Liver (tissue), 9 donors: ENCODE measurements around the gene NKD2. TPM values are rescaled to one million over a fixed set of nuclear protein-coding genes. Genes with fewer than 3 reads are reported as not detected.

Experiments
- DNase-seq: peaks from one replicate; pipeline ENCODE4 v3.0.0-alpha.2; 2017; ENCODE audit warnings: low spot score
- H3K27ac ChIP-seq, 2 donors: one replicate each; pipeline ENCODE4 v1.7.0; 2013; ENCODE audit warnings: inconsistent platforms in 2 of 2, low read length in 2 of 2, control low read depth in 1 of 2, low read depth in 1 of 2, mild to moderate bottlenecking in 1 of 2
- H3K27me3 ChIP-seq, 4 donors: one replicate each; pipeline versions ENCODE4 v1.6.1 to v1.7.0; 2013; ENCODE audit warnings: low read length in 3 of 4, inconsistent platforms in 1 of 4, mild to moderate bottlenecking in 1 of 4, moderate library complexity in 1 of 4; ENCODE audit not compliant: control insufficient read depth in 4 of 4, insufficient read depth in 4 of 4
- H3K36me3 ChIP-seq, 4 donors: one replicate each; pipeline versions ENCODE4 v1.6.1 to v1.7.0; 2013; ENCODE audit warnings: low read length in 3 of 4, mild to moderate bottlenecking in 3 of 4, low read depth in 1 of 4, moderate library complexity in 1 of 4; ENCODE audit not compliant: control insufficient read depth in 4 of 4, insufficient read depth in 3 of 4
- H3K4me1 ChIP-seq, 4 donors: one replicate each; pipeline versions ENCODE4 v1.6.1 to v1.7.0; 2013; ENCODE audit warnings: low read length in 3 of 4, mild to moderate bottlenecking in 3 of 4, moderate library complexity in 1 of 4; ENCODE audit not compliant: control insufficient read depth in 4 of 4, insufficient read depth in 4 of 4
- H3K4me3 ChIP-seq, 3 donors: one replicate each; pipeline versions ENCODE4 v1.6.1 to v1.7.0; 2013; ENCODE audit warnings: low read length in 3 of 3, control low read depth in 1 of 3, low read depth in 1 of 3, mild to moderate bottlenecking in 1 of 3
- H3K9ac ChIP-seq, 2 donors: one replicate each; pipeline ENCODE4 v1.7.0; 2013; ENCODE audit warnings: low read length in 2 of 2, mild to moderate bottlenecking in 2 of 2, moderate library complexity in 2 of 2, control low read depth in 1 of 2, low read depth in 1 of 2
- H3K9me3 ChIP-seq, 4 donors: one replicate each; pipeline versions ENCODE4 v1.6.1 to v1.7.0; 2013; ENCODE audit warnings: low read length in 3 of 4; ENCODE audit not compliant: control insufficient read depth in 4 of 4
- ATF3 ChIP-seq: IDR thresholded peaks from 2 replicates; pipeline ENCODE4 v1.6.1; 2016; ENCODE audit warnings: antibody characterized with exemption
- CTCF ChIP-seq: fragments of 150-350 bp; IDR thresholded peaks from 2 replicates; pipeline ENCODE4 v1.5.1; 2017; ENCODE audit warnings: improper control_type of control experiment, low read depth, low read length; ENCODE audit not compliant: missing input control
- EGR1 ChIP-seq, 2 donors: IDR thresholded peaks; 2 replicates each; pipeline ENCODE4 v1.6.1; 2016 to 2018; ENCODE audit warnings: antibody characterized with exemption in 2 of 2, low read depth in 2 of 2
- FOXA1 ChIP-seq: IDR thresholded peaks from 2 replicates; pipeline ENCODE4 v1.6.1; 2016; ENCODE audit warnings: antibody characterized with exemption
- FOXA2 ChIP-seq: IDR thresholded peaks from 2 replicates; pipeline ENCODE4 v1.6.1; 2016; ENCODE audit warnings: antibody characterized with exemption
- GABPA ChIP-seq, 2 donors: IDR thresholded peaks in 1 of 2; conservative IDR thresholded peaks in 1 of 2; 2 replicates each; pipeline ENCODE4 v1.6.1; 2016; ENCODE audit warnings: antibody characterized with exemption in 2 of 2, mild to moderate bottlenecking in 1 of 2, moderate library complexity in 1 of 2
- HNF4A ChIP-seq, 2 donors: conservative IDR thresholded peaks; 2 replicates each; pipeline ENCODE4 v1.6.1; 2016; ENCODE audit warnings: antibody characterized with exemption in 2 of 2, mild to moderate bottlenecking in 2 of 2
- HNF4G ChIP-seq: IDR thresholded peaks from 2 replicates; pipeline ENCODE4 v1.6.1; 2016; ENCODE audit warnings: antibody characterized with exemption
- JUND ChIP-seq, 2 donors: IDR thresholded peaks; 2 replicates each; pipeline ENCODE4 v1.6.1; 2016; ENCODE audit warnings: antibody characterized with exemption in 2 of 2
- MAX ChIP-seq: IDR thresholded peaks from 2 replicates; pipeline ENCODE4 v1.6.1; 2016; ENCODE audit warnings: antibody characterized with exemption
- NR2F2 ChIP-seq: IDR thresholded peaks from 2 replicates; pipeline ENCODE4 v1.6.1; 2016; ENCODE audit warnings: antibody characterized with exemption
- RAD21 ChIP-seq, 2 donors: IDR thresholded peaks; 2 replicates each; pipeline ENCODE4 v1.6.1; 2016; ENCODE audit warnings: antibody characterized with exemption in 2 of 2, mild to moderate bottlenecking in 2 of 2
- REST ChIP-seq: IDR thresholded peaks from 2 replicates; pipeline ENCODE4 v1.6.1; 2016; ENCODE audit warnings: antibody characterized with exemption, mild to moderate bottlenecking
- RXRA ChIP-seq, 2 donors: IDR thresholded peaks; 2 replicates each; pipeline ENCODE4 v1.6.1; 2017 to 2018; ENCODE audit warnings: antibody characterized with exemption in 2 of 2, mild to moderate bottlenecking in 1 of 2
- SP1 ChIP-seq: IDR thresholded peaks from 2 replicates; pipeline ENCODE4 v1.6.1; 2018; ENCODE audit warnings: antibody characterized with exemption, mild to moderate bottlenecking
- TAF1 ChIP-seq: conservative IDR thresholded peaks from 2 replicates; pipeline ENCODE4 v1.6.1; 2016; ENCODE audit warnings: antibody characterized with exemption, mild to moderate bottlenecking
- YY1 ChIP-seq: IDR thresholded peaks from 2 replicates; pipeline ENCODE4 v1.6.1; 2016; ENCODE audit warnings: antibody characterized with exemption, mild to moderate bottlenecking
- WGBS: extraction: QIAGEN DNeasy Blood & Tissue Kit; methylation state at CpG from one replicate; pipeline ENCODE4 v1.1.7; 2013; 5-methylcytosine and 5-hydroxymethylcytosine counted together
- polyA plus RNA-seq, 2 donors: library from polyadenylated mRNA; stranded (reverse) in 1 of 2; unstranded in 1 of 2; fragments of 200-250 nt in 1 of 2; fragments of >200 nt in 1 of 2; fragmentation: Nextera tagmentation in 1 of 2; extraction: Ambion mirVana in 1 of 2; gene quantifications; one replicate each; pipeline versions ENCODE4 v1.2.1 to v1.2.3, GENCODE V29; 2013 to 2015
- total RNA-seq, 2 donors: library from RNA; depleted of rRNA; stranded (reverse); fragments of >200 nt; gene quantifications; one replicate each; pipeline ENCODE4 v1.2.3, GENCODE V29; 2014
- TF ChIP-seq, protein P1 (sequence below): IDR thresholded peaks from 2 replicates; pipeline ENCODE4 v1.6.1; 2016; ENCODE audit warnings: antibody characterized with exemption
- donor health status: healthy.
- donor health status: healthy.
- donor health status: healthy.
- donor health status: healthy.
- donor health status: healthy.

Gene NKD2
- total and polyA plus RNA-seq, 4 donors: 0.09 to 1.3 (median 0.42) TPM

GRCh38 chr5:1014346-1014745, 5.7 kb downstream of the NKD2 start:
- H3K9me3 ChIP-seq: no peaks in the 10 kb centered on the region
- TF ChIP-seq ATF3 (no peak), HNF4G (no peak), HNF4A (conservative IDR thresholded peaks at IDR 0.05) (no peak), REST (no peak), CTCF (no peak), YY1 (no peak), JUND (IDR thresholded peaks at IDR 0.05) (no peak), RAD21 (IDR thresholded peaks at IDR 0.05) (no peak), TAF1 (no peak), FOXA1 (no peak), GABPA (IDR thresholded peaks at IDR 0.05 in 1 of 2, conservative IDR thresholded peaks at IDR 0.05 in 1 of 2) (no peak), FOXA2 (no peak), MAX (no peak), RXRA (IDR thresholded peaks at IDR 0.05) (no peak), SP1 (no peak), NR2F2 (no peak)
- TF ChIP-seq, protein P1, sequence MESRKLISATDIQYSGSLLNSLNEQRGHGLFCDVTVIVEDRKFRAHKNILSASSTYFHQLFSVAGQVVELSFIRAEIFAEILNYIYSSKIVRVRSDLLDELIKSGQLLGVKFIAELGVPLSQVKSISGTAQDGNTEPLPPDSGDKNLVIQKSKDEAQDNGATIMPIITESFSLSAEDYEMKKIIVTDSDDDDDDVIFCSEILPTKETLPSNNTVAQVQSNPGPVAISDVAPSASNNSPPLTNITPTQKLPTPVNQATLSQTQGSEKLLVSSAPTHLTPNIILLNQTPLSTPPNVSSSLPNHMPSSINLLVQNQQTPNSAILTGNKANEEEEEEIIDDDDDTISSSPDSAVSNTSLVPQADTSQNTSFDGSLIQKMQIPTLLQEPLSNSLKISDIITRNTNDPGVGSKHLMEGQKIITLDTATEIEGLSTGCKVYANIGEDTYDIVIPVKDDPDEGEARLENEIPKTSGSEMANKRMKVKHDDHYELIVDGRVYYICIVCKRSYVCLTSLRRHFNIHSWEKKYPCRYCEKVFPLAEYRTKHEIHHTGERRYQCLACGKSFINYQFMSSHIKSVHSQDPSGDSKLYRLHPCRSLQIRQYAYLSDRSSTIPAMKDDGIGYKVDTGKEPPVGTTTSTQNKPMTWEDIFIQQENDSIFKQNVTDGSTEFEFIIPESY: no peak
- no peak for DNase-seq
- no peak overlapping the region for H3K4me3 ChIP-seq
- H3K27ac ChIP-seq: no peak overlapping the region
- WGBS: 92% methylated on average over 14 of the region's 14 CpGs
- H3K4me1 ChIP-seq: peaks cover 0 to 9% (median 6%) of the 10 kb centered on the region in 4 donors
- H3K36me3 ChIP-seq: no peaks in the 10 kb centered on the region
- no peak overlapping the region for H3K9ac ChIP-seq
- peaks cover 0 to 4% (median 1%) of the 10 kb centered on the region in 4 donors for H3K27me3 ChIP-seq

DNA sequence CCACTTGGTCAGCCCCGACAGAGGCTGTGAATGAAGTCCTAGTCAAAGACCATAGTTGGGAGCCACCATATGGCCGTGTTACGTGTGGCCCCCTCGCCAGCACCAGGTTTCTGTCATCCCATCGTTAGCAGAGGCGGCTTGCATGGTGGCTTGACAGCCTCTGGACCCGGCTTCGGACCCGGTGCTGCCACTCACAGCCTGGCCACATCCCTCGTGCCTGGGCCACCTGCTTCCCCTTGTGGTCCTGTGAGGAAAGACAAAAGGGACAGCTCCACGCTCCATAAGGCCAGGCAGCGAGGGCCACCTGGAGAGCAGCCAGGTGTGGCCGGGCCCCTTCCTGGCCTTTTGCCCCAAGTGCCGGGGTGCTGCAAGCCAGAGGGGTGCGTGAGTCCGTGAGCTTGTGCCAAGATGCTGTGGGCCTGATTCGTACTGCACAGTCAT, 6.2 kb downstream of the NKD2 start:
- Histone ChIP-seq H3K4me3 (no peak overlapping the region), H3K9me3 (no peaks in the 10 kb centered on the region), H3K9ac (no peak overlapping the region), H3K27me3 (peaks cover 0 to 3% (median 1%) of the 10 kb centered on the region in 4 donors), H3K36me3 (no peaks in the 10 kb centered on the region), H3K27ac (no peak overlapping the region), H3K4me1 (peaks cover 0 to 9% (median 3%) of the 10 kb centered on the region in 4 donors)
- 76% methylated on average over 17 of the region's 17 CpGs for WGBS
- DNase-seq: no peak
- TF ChIP-seq RAD21 (IDR thresholded peaks at IDR 0.05): no peak
- no peak for TF ChIP-seq JUND (IDR thresholded peaks at IDR 0.05)
- TF ChIP-seq NR2F2: no peak
- TF ChIP-seq RXRA (IDR thresholded peaks at IDR 0.05): no peak
- no peak for TF ChIP-seq GABPA (IDR thresholded peaks at IDR 0.05 in 1 of 2, conservative IDR thresholded peaks at IDR 0.05 in 1 of 2)
- TF ChIP-seq, protein P1: no peak
- no peak for TF ChIP-seq FOXA2
- TF ChIP-seq ATF3: no peak
- TF ChIP-seq SP1: no peak
- no peak for TF ChIP-seq HNF4A (conservative IDR thresholded peaks at IDR 0.05)
- TF ChIP-seq REST: no peak
- TF ChIP-seq EGR1 (IDR thresholded peaks at IDR 0.05; ENCODE audit: low read depth in 2 of 2): no peak
